WTC11 (cell line): ENCODE data around the gene CCL7. TPM values are rescaled to one million over a fixed set of nuclear protein-coding genes. Genes with fewer than 3 reads are reported as not detected.
A peak's percentile ranks its signal among the peaks of the same experiment; 100 is the strongest.

Source experiments
- ATAC-seq: fragments of 200-7000 bp; cut with Tn5 transposase; 2 replicates; pipeline ENCODE4 v1.10.0; 2021; ENCODE audit warnings: mild to moderate bottlenecking, moderate library complexity
- CTCF ChIA-PET: fragments of 300-600 bp; sonication (Branson Sonifier 250); formaldehyde crosslinking; loops from one replicate; lab custom pipeline; 2021; ENCODE audit warnings: antibody characterized with exemption; lab: Charles Lee
- POLR2A ChIA-PET: fragments of 350-600 bp; sonication (Branson Sonifier 250); formaldehyde crosslinking; loops from one replicate; lab custom pipeline; 2021; ENCODE audit warnings: antibody characterized with exemption; lab: Charles Lee
- DNase-seq: peaks from one replicate; pipeline ENCODE4 v3.0.0; 2021; ENCODE audit warnings: low spot score
- H3K27ac Mint-ChIP-seq: 2 replicates; pipeline ENCODE4 v1.8.0; 2021; ENCODE audit warnings: mixed read lengths
- H3K27me3 Mint-ChIP-seq: 2 replicates; pipeline ENCODE4 v1.8.0; 2021; ENCODE audit warnings: low read depth, mild to moderate bottlenecking, moderate library complexity, mixed read lengths
- H3K36me3 Mint-ChIP-seq: 2 replicates; pipeline ENCODE4 v1.8.0; 2021; ENCODE audit warnings: mixed read lengths
- H3K4me1 Mint-ChIP-seq: 2 replicates; pipeline ENCODE4 v1.8.0; 2022; ENCODE audit warnings: mixed read lengths
- H3K4me3 Mint-ChIP-seq: 2 replicates; pipeline ENCODE4 v1.8.0; 2021; ENCODE audit warnings: mild to moderate bottlenecking, moderate library complexity, mixed read lengths
- H3K9me3 Mint-ChIP-seq: 2 replicates; pipeline ENCODE4 v1.8.0; 2021; ENCODE audit warnings: mixed read lengths
- ATF1 ChIP-seq: sonication (generic); formaldehyde crosslinking; IDR thresholded peaks from 2 replicates; pipeline ENCODE4 v1.8.1; 2023; ENCODE audit warnings: mild to moderate bottlenecking, moderate library complexity, missing genetic modification reagents
- CTCF ChIP-seq: fragments of 200-600 bp; IDR thresholded peaks from 2 replicates; pipeline ENCODE4 v1.8.0; 2022; ENCODE audit warnings: antibody characterized with exemption
- E2F1 ChIP-seq: sonication (generic); formaldehyde crosslinking; IDR thresholded peaks from 2 replicates; pipeline ENCODE4 v1.8.0; 2022; ENCODE audit warnings: mild to moderate bottlenecking, missing genetic modification reagents
- FOXP4 ChIP-seq: sonication (generic); formaldehyde crosslinking; IDR thresholded peaks from 2 replicates; pipeline ENCODE4 v1.8.0; 2022; ENCODE audit warnings: mild to moderate bottlenecking, missing genetic modification reagents
- GABPB1 ChIP-seq: sonication (generic); formaldehyde crosslinking; IDR thresholded peaks from 2 replicates; pipeline ENCODE4 v1.8.1; 2023; ENCODE audit warnings: mild to moderate bottlenecking, missing genetic modification reagents
- GTF2I ChIP-seq: fragments of 250-450 bp; sonication (Bioruptor Pico); conservative IDR thresholded peaks from 2 replicates; pipeline ENCODE4 v1.4.0; 2021; ENCODE audit warnings: mild to moderate bottlenecking
- IRF2 ChIP-seq: sonication (generic); formaldehyde crosslinking; IDR thresholded peaks from 2 replicates; pipeline ENCODE4 v1.8.0; 2022; ENCODE audit warnings: low read depth, missing genetic modification reagents, borderline replicate concordance
- NFYB ChIP-seq: sonication (generic); formaldehyde crosslinking; conservative IDR thresholded peaks from 2 replicates; pipeline ENCODE4 v1.8.0; 2022; ENCODE audit warnings: low read depth, missing genetic modification reagents
- PREB ChIP-seq: sonication (generic); formaldehyde crosslinking; IDR thresholded peaks from 2 replicates; pipeline ENCODE4 v1.8.1; 2022; ENCODE audit warnings: mild to moderate bottlenecking, missing genetic modification reagents, moderate library complexity, borderline replicate concordance
- RORB ChIP-seq: fragments of 250-450 bp; sonication (Bioruptor Pico); IDR thresholded peaks from 2 replicates; pipeline ENCODE4 v1.9.0; 2021; ENCODE audit warnings: mild to moderate bottlenecking
- SP1 ChIP-seq: sonication (generic); formaldehyde crosslinking; conservative IDR thresholded peaks from 2 replicates; pipeline ENCODE4 v1.8.1; 2022; ENCODE audit warnings: missing genetic modification reagents
- STAT6 ChIP-seq: sonication (generic); formaldehyde crosslinking; conservative IDR thresholded peaks from 2 replicates; pipeline ENCODE4 v1.8.1; 2023; ENCODE audit warnings: mild to moderate bottlenecking, low read depth, missing genetic modification reagents, moderate library complexity
- TCF7 ChIP-seq: sonication (generic); formaldehyde crosslinking; IDR thresholded peaks from 2 replicates; pipeline ENCODE4 v1.8.0; 2022; ENCODE audit warnings: mild to moderate bottlenecking, low read depth, missing genetic modification reagents, moderate library complexity
- ZBTB21 ChIP-seq: sonication (generic); formaldehyde crosslinking; IDR thresholded peaks from 2 replicates; pipeline ENCODE4 v1.8.1; 2023; ENCODE audit warnings: mild to moderate bottlenecking, missing genetic modification reagents, borderline replicate concordance
- ZNF219 ChIP-seq: sonication (generic); formaldehyde crosslinking; IDR thresholded peaks from 2 replicates; pipeline ENCODE4 v1.8.0; 2023; ENCODE audit warnings: missing genetic modification reagents, mild to moderate bottlenecking, borderline replicate concordance
- ZNF281 ChIP-seq: sonication (generic); formaldehyde crosslinking; IDR thresholded peaks from 2 replicates; pipeline ENCODE4 v1.8.0; 2023; ENCODE audit warnings: mild to moderate bottlenecking, missing genetic modification reagents
- ZNF396 ChIP-seq: fragments of 250-450 bp; sonication (Bioruptor Pico); IDR thresholded peaks from 2 replicates; pipeline ENCODE4 v1.8.0; 2021; ENCODE audit warnings: mild to moderate bottlenecking, moderate library complexity, borderline replicate concordance
- ZNF532 ChIP-seq: fragments of 250-450 bp; sonication (Bioruptor Pico); IDR thresholded peaks from 2 replicates; pipeline ENCODE4 v1.9.0; 2021; ENCODE audit warnings: mild to moderate bottlenecking, borderline replicate concordance
- total RNA-seq: library from RNA; stranded (reverse); gene quantifications from 3 replicates; pipeline ENCODE4 v1.2.3, GENCODE V29; 2021
- TF ChIP-seq, protein P1 (sequence below): sonication (generic); formaldehyde crosslinking; IDR thresholded peaks from 2 replicates; pipeline ENCODE4 v1.8.1; 2022; ENCODE audit warnings: mild to moderate bottlenecking, moderate library complexity, missing genetic modification reagents
- TF ChIP-seq, protein P2 (sequence below): sonication (generic); formaldehyde crosslinking; conservative IDR thresholded peaks from 2 replicates; pipeline ENCODE4 v1.8.1; 2022; ENCODE audit warnings: mild to moderate bottlenecking, missing genetic modification reagents

Gene CCL7
- total RNA-seq, 1 experiment from 2014 or later, result not detected

DNA sequence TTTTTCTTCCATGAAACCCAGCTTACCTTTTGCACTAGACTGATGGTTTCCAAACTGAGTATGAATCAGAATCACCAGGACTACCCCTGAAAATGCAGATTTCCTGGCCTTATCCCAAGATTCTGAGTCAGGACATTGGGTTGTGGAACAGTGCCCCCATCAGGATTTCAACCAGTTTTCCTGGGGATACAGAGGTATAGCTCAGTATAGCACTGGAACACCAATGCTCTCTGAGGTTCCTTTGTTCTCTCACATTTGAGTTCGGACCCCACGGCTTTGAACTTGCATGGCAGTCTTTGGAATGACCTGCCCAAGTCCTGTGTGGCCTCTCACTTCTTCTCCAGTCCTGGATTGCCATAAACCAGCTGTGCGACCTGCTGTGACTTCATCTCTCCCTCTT lies 36.4 kb downstream of the CCL7 start:
- H3K4me1 Mint-ChIP-seq, result peaks cover 5% of the 10 kb centered on the region
- TF ChIP-seq, protein P1, sequence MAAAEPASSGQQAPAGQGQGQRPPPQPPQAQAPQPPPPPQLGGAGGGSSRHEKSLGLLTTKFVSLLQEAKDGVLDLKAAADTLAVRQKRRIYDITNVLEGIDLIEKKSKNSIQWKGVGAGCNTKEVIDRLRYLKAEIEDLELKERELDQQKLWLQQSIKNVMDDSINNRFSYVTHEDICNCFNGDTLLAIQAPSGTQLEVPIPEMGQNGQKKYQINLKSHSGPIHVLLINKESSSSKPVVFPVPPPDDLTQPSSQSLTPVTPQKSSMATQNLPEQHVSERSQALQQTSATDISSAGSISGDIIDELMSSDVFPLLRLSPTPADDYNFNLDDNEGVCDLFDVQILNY, result no peak
- TF ChIP-seq CTCF (no peak), STAT6 (CRISPR knock-in tag) (no peak), ZNF396 (CRISPR knock-in tag) (no peak), FOXP4 (CRISPR knock-in tag) (no peak), NFYB (CRISPR knock-in tag) (no peak), ZNF532 (no peak), PREB (CRISPR knock-in tag) (no peak), IRF2 (no peak), GABPB1 (no peak), ATF1 (no peak), RORB (CRISPR knock-in tag) (no peak), ZNF281 (CRISPR knock-in tag) (no peak), GTF2I (CRISPR knock-in tag) (no peak), SP1 (CRISPR knock-in tag) (no peak), ZBTB21 (CRISPR knock-in tag) (no peak), ZNF219 (CRISPR knock-in tag) (no peak), E2F1 (CRISPR knock-in tag) (no peak), TCF7 (CRISPR knock-in tag) (no peak)
- TF ChIP-seq, protein P2, sequence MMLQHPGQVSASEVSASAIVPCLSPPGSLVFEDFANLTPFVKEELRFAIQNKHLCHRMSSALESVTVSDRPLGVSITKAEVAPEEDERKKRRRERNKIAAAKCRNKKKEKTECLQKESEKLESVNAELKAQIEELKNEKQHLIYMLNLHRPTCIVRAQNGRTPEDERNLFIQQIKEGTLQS (CRISPR knock-in tag), result no peak
- peak; percentile 51 for DNase-seq
- peak; percentile 98 for ATAC-seq
- H3K9me3 Mint-ChIP-seq, result no peaks in the 10 kb centered on the region
- CTCF ChIA-PET, result interaction anchor here (0.6 to 12.7 kb wide), 22 partner anchors 8 to 556 kb away, joined by 3 to 166 read pairs (median 3); partner anchors contain the start of genes CCL1 and CCL7
- H3K4me3 Mint-ChIP-seq, result no peak overlapping the region
- H3K36me3 Mint-ChIP-seq, result no peaks in the 10 kb centered on the region
- POLR2A ChIA-PET, result interaction anchor here (0.9 kb wide), 1 partner anchor 104 kb away, joined by 3 read pairs; no protein-coding TSS in a partner anchor
- no peaks in the 10 kb centered on the region; the same call in 1 of the 2 replicates for H3K27me3 Mint-ChIP-seq
- H3K27ac Mint-ChIP-seq, result no peak overlapping the region
